ENCODE data around the gene CLDN15.

The CLDN15 gene

GRCh38 chr7:101243646-101244374 is 6.2 kb upstream of the CLDN15 start:
- no peak for DNase-seq

DNA sequence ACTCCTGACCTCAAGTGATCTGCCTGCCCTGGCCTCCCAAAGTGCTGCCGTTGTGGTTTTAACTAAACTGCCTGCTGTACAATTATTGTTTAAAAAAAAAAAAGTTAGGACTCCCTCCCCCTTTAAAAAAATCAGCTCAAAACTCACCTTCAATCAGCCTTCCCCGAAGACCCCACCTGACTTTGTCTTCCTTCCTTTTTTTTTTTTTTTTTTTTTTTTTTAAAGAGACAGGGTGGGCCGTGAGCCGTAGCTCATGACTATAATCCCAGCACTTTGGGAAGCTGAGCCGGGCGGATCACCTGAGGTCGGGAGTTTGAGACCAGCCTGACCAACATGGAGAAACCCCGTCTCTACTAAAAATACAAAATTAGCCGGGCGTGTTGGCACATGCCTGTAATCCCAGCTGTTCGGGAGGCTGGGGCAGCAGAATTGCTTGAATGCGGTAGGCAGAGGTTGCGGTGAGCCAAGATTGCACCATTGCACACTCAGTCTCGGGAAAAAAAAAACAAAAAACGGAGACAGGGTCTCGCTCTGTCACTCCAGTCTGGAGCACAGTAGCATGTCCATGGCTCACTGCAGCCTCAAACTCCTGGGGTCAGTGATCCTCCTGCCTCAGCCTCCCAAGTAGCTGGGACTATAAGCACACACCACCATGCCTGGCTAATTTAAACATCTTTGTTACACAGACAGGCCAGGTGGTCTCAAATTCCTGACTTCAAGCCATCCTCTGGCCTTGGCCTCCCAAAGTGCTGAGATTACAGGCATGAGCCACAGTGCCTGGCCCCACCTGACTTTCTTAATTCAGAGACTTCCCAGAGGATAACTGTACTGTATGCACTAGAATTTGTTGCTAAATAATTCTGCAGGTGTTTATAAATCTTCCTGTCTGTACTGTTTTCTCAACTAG is 4.1 kb upstream of the CLDN15 start:
- DNase-seq, result no peak

DNA sequence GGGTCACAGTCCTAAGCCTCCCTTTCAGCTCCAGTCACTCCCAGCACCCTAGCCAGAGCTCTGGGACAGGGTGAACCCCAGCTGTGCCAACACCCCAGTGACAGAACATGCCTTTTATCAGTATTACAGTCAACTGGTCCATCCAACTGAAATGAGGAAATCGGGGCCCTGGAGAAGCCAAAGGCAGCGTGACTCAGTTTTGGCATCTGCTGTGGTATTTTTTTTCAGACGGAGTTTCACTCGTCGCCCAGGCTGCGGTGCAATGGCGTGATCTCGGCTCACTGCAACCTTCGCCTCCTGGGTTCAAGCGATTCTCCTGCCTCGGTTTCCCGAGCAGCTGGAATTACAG is 3.4 kb upstream of the CLDN15 start:
- DNase-seq, result no peak

GRCh38 chr7:101240226-101241014 is 2.8 kb upstream of the CLDN15 start:
- DNase-seq, result no peak

DNA sequence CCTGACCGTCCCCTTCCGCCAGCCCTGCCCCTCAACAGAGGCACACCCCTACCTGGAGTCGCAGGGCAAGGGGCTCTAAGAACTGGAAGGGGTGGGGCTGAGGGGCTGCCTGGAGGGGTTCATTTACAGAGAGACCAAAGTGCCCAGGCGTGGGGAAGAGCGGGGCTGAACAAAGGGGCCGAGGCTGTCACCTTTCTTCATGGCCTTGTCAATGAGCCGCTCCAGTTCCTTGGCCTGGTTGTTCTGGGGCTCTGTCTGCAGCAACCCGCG is 2.3 kb upstream of the CLDN15 start:
- DNase-seq, result no peak

GRCh38 chr7:101239191-101239950 is 1.8 kb upstream of the CLDN15 start:
- DNase-seq, result no peak

DNA sequence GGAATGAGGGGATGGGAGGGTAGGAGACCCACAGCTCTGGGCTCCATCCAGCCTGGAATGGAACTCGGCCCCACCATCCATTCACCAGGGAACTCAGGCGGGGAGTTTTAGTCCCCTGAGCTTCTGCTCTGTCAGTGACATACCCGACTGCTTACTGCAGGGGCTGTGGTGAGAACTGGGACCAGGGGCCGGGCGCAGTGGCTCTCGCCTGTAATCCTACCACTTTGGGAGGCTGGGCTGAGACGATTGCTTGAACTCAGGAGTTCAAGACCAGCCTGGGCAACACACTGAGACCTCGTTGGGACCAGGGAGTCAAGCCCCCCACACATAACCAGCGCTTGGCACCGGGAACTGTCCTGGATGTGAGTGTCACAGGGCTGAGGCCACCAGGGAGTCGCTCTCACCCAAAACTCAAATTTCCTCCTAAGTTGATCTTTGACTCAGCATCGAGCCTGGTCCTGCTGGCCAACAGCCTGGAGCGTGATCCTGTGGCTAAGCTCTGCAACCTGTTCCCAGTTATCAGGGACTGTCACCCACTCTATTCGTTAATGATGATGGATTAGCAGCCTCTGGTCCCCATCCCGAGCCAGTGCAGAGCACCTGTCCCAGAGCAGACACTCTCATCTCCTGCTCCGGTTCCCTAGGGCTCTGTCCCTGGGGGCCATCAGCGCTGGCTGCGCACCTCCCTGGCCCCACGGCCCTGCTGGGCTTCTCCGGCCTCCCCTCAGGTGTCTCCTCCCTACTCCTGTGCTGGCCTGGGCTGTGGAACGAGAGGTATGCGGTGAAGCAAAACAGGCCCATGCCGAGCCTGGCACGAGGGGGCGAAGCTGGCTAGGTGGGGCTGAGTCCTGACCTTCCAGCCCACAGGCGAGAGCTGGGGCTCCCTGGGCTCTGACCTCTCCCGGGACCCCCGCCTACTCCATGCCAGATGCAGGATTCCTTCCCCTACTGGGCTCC is 902 bp upstream of the CLDN15 start:
- no peak for DNase-seq

DNA sequence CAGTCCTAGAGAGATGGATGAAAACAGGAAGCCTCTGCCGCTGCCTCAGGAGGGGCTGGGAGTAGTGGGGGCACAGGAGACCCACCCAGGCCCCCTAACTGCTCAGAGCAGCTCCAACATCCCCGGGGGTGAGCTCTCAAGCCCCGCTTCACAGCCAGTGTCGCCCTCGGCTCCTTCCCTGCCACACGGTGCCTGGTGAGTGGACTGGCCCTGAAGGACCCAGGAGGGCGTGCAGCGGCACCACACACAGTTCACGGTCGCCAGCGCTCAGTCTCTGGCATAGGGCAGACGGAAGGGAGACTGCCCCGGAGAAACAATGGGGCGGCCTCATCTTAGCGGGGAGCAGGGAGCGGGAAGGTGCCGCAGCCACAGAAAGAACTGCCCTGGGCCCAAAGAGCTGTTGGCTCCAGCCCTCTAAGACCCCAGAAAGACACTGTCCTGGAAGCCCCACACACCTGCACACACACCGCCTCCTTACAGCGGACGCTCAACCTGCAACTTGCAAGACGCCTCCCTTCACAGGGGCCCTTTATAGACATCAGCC is 1.2 kb downstream of the CLDN15 start:
- no peak for DNase-seq

DNA sequence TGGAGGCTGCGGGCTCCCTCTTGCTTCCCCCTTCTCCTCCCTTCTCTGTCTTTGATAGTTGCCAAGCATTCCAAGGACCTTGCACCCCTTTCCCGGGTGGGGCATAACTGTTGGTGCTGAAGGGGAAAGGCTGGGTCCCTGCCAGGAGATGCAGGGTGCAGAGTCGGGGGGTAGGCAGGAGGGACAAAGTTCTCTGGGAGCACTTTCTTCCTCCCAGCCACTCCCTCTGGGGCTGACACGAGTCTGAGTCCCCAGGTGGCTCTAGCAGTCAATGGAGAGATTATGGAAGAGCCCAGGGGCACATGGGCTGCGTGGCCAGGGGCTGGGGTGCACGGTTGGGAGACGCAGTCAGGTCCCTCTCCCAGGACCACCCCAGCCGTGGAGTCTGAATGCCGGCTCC is 2.1 kb downstream of the CLDN15 start:
- no peak for DNase-seq

- no peak for DNase-seq
Observed at GRCh38 chr7:101235050-101235449, 2.6 kb downstream of the CLDN15 start.

- DNase-seq, result no peak
Observed at GRCh38 chr7:101234636-101235035, 3.0 kb downstream of the CLDN15 start.

GRCh38 chr7:101233907-101234547 is 3.6 kb downstream of the CLDN15 start:
- DNase-seq, result no peak

- DNase-seq, result no peak
Observed at GRCh38 chr7:101232141-101232850, 5.3 kb downstream of the CLDN15 start.

- no peak for DNase-seq
Observed at GRCh38 chr7:101231644-101232043, 6.0 kb downstream of the CLDN15 start.

DNA sequence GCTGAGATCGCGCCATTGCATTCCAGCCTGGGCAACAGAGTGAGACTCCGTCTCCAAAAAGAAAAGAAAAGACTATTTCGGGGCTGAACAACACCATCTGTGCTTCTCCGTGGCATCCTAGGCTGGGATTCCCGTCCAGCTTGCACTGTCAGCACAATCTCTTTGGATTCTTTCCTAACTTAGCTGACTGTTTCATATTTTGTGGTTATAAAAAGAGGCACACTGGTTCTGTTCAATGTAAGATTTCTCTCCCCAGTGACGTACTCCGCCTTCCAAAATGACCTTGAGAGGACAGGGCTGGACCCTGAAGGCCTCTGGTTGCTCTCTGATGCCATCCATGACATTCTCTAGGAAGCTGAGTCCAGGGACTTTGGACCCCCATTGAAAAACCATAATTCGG is 10.9 kb downstream of the CLDN15 start:
- DNase-seq, result no peak

DNA sequence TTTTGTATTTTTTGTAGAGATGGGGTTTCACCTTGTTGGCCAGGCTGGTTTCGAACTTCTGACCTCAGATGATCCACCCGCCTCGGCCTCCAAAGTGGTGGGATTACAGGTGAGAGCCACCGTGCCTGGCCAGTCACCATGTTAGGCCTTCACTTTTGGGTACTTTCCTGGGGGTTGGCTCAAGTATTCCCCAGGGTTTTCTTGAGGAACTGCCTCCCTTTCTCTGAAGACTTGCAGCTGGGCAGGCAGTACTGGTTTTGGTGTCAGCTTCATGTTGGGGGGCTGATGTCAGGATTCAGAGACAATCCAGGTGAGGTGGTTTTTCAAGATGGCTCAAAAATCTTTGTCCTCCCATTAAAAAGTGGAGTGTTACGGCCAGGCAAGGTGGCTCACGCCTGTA is 12.0 kb downstream of the CLDN15 start:
- no peak for DNase-seq

- DNase-seq, result no peak
Observed at GRCh38 chr7:101223528-101223927, 14.1 kb downstream of the CLDN15 start.

DNA sequence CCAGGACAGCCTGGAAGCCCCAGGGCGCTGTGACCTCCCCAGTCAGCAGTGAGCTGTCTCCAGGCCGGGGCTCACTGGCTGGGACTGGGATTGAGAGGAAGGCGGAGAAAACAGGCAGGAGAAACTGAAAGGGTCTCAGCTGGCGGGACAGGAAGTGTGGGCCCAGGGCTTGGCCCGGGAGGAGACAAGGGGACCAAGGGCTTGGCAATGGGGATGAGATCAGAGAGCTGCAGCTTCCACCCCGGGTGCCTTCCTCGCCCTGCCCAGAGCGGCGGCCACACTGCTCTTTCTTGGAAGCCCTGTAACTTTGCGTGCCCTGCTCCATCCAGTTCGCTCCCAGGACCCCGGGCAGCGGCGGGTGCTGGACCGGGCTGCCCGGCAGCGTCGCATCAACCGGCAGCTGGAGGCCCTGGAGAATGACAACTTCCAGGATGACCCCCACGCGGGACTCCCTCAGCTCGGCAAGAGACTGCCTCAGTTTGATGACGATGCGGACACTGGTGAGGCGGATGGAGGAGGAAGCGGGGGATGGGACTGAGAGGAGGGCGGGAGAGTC is 15.2 kb downstream of the CLDN15 start:
- DNase-seq, result no peak

GRCh38 chr7:101220295-101220694 is 17.3 kb downstream of the CLDN15 start:
- DNase-seq, result no peak
